Measurements from ENCODE around the gene PLK5. TPM values are rescaled to one million over a fixed set of nuclear protein-coding genes. Genes with fewer than 3 reads are reported as not detected.
A peak's percentile ranks its signal among the peaks of the same experiment; 100 is the strongest.

Gene PLK5
- total RNA-seq, 1 donor from 2014 or later = 0.26 TPM

DNA sequence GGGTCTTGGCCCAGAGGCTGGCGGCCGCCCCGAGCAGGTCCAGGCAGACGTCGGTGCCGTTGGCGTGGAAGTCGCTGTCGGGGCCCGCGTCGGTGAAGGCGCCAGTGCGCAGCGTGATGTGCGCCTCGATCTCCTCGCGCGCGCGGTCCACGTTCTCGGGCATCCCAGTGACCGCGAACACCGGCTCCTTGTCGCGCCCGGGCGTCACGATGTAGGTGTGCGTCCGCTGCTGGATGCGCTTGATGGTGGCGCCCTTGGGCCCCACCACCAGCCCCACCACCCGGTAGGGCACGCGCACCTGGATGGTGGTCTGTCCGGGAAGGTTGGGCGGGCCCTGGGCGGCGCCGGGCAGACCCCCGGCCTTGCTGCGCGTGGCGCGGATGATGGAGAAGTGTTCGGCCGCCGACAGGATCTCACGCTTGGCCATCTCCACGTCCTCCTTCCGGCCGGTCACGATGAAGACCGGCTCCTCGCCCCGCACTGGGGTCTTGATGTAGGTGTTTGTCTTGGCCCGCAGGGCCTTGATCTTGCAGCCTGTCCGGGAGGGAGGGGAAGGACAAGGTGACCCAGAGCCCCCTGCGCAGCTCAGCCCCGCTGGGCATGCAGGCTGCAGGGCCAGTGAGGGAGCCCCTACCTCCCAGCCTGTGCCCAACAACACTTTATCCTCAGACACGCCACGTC lies 32.7 kb downstream of the PLK5 start:
- H3K27ac Mint-ChIP-seq = no peak overlapping the region
- H3K27me3 Mint-ChIP-seq = no peaks in the 10 kb centered on the region
- DNase-seq (ENCODE audit: low spot score, unreplicated experiment) = no peak
- TF ChIP-seq, protein P1, sequence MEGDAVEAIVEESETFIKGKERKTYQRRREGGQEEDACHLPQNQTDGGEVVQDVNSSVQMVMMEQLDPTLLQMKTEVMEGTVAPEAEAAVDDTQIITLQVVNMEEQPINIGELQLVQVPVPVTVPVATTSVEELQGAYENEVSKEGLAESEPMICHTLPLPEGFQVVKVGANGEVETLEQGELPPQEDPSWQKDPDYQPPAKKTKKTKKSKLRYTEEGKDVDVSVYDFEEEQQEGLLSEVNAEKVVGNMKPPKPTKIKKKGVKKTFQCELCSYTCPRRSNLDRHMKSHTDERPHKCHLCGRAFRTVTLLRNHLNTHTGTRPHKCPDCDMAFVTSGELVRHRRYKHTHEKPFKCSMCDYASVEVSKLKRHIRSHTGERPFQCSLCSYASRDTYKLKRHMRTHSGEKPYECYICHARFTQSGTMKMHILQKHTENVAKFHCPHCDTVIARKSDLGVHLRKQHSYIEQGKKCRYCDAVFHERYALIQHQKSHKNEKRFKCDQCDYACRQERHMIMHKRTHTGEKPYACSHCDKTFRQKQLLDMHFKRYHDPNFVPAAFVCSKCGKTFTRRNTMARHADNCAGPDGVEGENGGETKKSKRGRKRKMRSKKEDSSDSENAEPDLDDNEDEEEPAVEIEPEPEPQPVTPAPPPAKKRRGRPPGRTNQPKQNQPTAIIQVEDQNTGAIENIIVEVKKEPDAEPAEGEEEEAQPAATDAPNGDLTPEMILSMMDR (IDR thresholded peaks at IDR 0.05; ENCODE audit: unreplicated experiment) = no peak
- H3K9me3 Mint-ChIP-seq (ENCODE audit: low read depth) = no peaks in the 10 kb centered on the region
- no peak overlapping the region for H3K4me3 Mint-ChIP-seq (ENCODE audit: low read depth)
- peaks cover 15% of the 10 kb centered on the region for H3K36me3 Mint-ChIP-seq (ENCODE audit: insufficient read depth)
- no peaks in the 10 kb centered on the region for H3K4me1 Mint-ChIP-seq (ENCODE audit: low read depth)

DNA sequence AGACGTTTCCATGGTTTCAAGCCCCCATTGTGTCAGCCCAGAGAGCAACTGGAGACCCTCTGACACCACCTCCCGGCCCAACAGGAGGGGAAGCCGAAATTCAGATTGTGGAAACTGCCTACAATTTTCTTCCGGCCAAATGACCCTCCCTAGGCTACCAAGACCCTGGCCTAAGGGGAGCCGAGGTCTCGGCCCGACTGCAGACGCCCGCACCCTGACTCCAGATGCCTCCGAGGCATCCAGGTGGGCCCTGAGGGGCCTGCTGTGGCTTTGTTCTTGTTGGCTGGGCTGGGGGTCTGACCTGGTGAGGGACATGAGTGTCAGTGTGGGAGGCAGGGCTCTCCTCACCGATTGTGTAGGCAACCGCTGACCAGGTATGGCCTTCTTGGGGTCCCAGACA lies 34.7 kb downstream of the PLK5 start:
- no peaks in the 10 kb centered on the region for H3K9me3 Mint-ChIP-seq (ENCODE audit: low read depth)
- peaks cover 16% of the 10 kb centered on the region for H3K36me3 Mint-ChIP-seq (ENCODE audit: insufficient read depth)
- TF ChIP-seq, protein P1 (IDR thresholded peaks at IDR 0.05; ENCODE audit: unreplicated experiment) = no peak
- H3K4me1 Mint-ChIP-seq (ENCODE audit: low read depth) = peaks cover 2% of the 10 kb centered on the region
- no peak for DNase-seq (ENCODE audit: low spot score, unreplicated experiment)
- peak overlapping the region; percentile 84 for H3K27ac Mint-ChIP-seq
- no peaks in the 10 kb centered on the region for H3K27me3 Mint-ChIP-seq
- H3K4me3 Mint-ChIP-seq (ENCODE audit: low read depth) = no peak overlapping the region

DNA sequence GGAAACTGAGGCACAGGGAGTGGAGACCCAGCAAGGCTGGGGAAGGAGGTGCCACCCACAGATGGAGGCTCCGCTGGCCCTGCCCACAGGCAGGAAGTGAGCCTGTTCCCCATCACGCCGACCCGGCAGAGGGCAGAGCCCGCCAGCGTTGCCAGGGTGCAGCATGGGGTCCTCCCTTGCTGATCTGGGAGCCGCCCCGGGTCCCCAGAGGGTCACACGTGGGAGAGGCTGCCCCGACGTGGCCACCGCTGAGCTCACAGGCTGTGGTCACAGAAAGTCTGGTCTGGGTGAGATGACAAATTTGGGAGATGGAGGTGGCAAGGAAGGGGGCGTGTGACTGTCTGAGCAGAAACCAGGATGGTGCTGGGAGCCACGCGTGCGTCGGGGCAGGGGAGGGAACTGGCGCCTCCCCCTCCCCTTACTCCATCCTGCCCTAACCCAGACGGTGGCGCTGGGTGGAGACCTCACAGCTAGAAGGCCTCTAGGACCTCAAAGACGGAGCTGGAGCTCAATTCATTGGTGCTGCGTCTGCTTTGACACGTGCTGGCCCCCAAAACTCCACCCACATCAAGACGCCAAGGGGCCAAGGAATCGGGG lies 36.5 kb downstream of the PLK5 start:
- Mint-ChIP-seq H3K4me3 (ENCODE audit: low read depth) (no peak overlapping the region), H3K9me3 (ENCODE audit: low read depth) (no peaks in the 10 kb centered on the region), H3K4me1 (ENCODE audit: low read depth) (peaks cover 10% of the 10 kb centered on the region), H3K27me3 (no peaks in the 10 kb centered on the region), H3K27ac (peak overlapping the region; percentile 67), H3K36me3 (ENCODE audit: insufficient read depth) (peaks cover 16% of the 10 kb centered on the region)
- TF ChIP-seq, protein P1 (IDR thresholded peaks at IDR 0.05; ENCODE audit: unreplicated experiment) = no peak
- DNase-seq (ENCODE audit: low spot score, unreplicated experiment) = no peak

DNA sequence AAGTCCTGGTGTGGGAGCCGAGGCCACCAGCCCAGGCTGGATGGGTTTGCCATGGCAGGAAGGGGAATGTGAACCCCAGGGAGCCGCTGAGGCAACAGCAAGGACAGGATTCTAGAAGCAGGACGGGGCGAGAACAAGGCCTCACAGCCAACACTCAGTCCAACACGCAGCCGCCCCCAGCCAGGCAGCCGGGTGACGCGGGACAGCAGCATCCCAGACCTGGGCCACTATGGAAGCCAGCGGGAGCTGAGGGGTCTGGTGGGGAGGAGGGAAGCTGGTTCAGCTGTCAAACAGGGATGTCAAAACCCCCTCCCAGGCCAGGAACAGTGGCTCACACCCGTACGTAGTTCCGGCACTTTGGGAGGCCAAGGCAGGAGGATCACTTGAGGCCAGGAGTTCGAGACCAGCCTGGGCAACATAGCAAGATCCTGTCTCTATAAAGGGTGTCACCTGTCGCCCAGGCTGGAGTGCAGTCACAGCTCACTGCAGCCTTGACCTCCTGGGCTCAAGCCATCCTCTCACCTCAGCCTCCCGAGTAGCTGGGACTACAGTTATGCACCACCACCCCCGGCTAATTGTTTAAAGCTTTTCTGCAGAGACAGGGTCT lies 37.5 kb downstream of the PLK5 start:
- Mint-ChIP-seq H3K4me1 (ENCODE audit: low read depth) (peaks cover 14% of the 10 kb centered on the region), H3K4me3 (ENCODE audit: low read depth) (no peak overlapping the region), H3K27me3 (no peaks in the 10 kb centered on the region), H3K36me3 (ENCODE audit: insufficient read depth) (peaks cover 16% of the 10 kb centered on the region), H3K9me3 (ENCODE audit: low read depth) (no peaks in the 10 kb centered on the region), H3K27ac (no peak overlapping the region)
- no peak for DNase-seq (ENCODE audit: low spot score, unreplicated experiment)
- TF ChIP-seq, protein P1 (IDR thresholded peaks at IDR 0.05; ENCODE audit: unreplicated experiment) = no peak

DNA sequence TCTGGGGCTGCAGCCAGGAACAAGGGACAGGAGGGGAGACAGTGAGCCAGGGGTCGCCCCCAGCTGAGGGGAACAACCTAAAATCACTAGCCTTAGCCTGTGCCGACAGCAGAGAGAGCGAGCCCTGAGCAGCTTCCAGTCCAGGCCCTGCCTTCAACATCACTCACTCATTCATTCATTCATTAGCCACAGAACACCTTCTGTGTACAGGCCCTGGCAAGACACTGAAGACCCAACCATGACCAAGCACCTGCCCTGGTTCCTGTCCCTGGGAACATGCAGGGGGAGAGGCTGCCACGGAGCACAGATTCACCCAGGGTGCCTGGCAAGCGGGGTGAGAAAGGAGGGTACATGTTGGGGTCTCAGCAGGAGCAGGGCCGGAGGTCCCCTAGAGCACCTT lies 39.4 kb downstream of the PLK5 start:
- Mint-ChIP-seq H3K9me3 (ENCODE audit: low read depth) (no peaks in the 10 kb centered on the region), H3K27me3 (no peaks in the 10 kb centered on the region), H3K4me1 (ENCODE audit: low read depth) (peaks cover 14% of the 10 kb centered on the region), H3K4me3 (ENCODE audit: low read depth) (no peak overlapping the region), H3K36me3 (ENCODE audit: insufficient read depth) (peaks cover 7% of the 10 kb centered on the region), H3K27ac (peak overlapping the region; percentile 29)
- DNase-seq (ENCODE audit: low spot score, unreplicated experiment) = no peak
- TF ChIP-seq, protein P1 (IDR thresholded peaks at IDR 0.05; ENCODE audit: unreplicated experiment) = no peak

Measured in progenitor cell of endocrine pancreas (in vitro differentiated cells).